Activated T-helper 1 cell treated with anti-CD3 and anti-CD28 coated beads, Interleukin-12 subunit alpha, Interleukin-12 subunit beta, Interleukin-2, Interleukin-4 antibody, amounts not matched to agents 30 ng/mL and 10 ng/mL and 1 ng/mL, durations not matched to agents 14 hours and 24 hours and 36 hours (primary cell): ENCODE results near the gene GPR158. TPM values are rescaled to one million over a fixed set of nuclear protein-coding genes. Genes with fewer than 3 reads are reported as not detected.

ENCODE experiments used
- DNase-seq: peaks from one replicate; pipeline ENCODE4 v3.0.0; 2021; ENCODE audit warnings: low spot score
- H3K27ac Mint-ChIP-seq: one replicate; pipeline ENCODE4 v1.8.0; 2021; ENCODE audit warnings: mild to moderate bottlenecking, mixed read lengths
- H3K27me3 Mint-ChIP-seq: one replicate; pipeline ENCODE4 v1.8.0; 2022; ENCODE audit warnings: mild to moderate bottlenecking, moderate library complexity, mixed read lengths; ENCODE audit not compliant: insufficient read depth
- H3K36me3 Mint-ChIP-seq: one replicate; pipeline ENCODE4 v1.8.0; 2021; ENCODE audit warnings: low read depth, mixed read lengths
- H3K4me1 Mint-ChIP-seq: one replicate; pipeline ENCODE4 v1.8.0; 2021; ENCODE audit warnings: low read depth, mixed read lengths
- H3K4me3 Mint-ChIP-seq: one replicate; pipeline ENCODE4 v1.8.0; 2021; ENCODE audit warnings: mild to moderate bottlenecking, moderate library complexity, mixed read lengths
- H3K9me3 Mint-ChIP-seq: one replicate; pipeline ENCODE4 v1.8.0; 2021; ENCODE audit warnings: mixed read lengths
- intact Hi-C: fragments of 100-400 bp; cut with micrococcal nuclease; formaldehyde crosslinking; loops from one replicate; pipeline ENCODE4 v1.15.1; 2024
- total RNA-seq: library from RNA; stranded (reverse); gene quantifications from 2 replicates; pipeline ENCODE4 v1.2.3, GENCODE V29; 2022

The GPR158 gene
- total RNA-seq, 1 donor from 2014 or later, result not detected

DNA sequence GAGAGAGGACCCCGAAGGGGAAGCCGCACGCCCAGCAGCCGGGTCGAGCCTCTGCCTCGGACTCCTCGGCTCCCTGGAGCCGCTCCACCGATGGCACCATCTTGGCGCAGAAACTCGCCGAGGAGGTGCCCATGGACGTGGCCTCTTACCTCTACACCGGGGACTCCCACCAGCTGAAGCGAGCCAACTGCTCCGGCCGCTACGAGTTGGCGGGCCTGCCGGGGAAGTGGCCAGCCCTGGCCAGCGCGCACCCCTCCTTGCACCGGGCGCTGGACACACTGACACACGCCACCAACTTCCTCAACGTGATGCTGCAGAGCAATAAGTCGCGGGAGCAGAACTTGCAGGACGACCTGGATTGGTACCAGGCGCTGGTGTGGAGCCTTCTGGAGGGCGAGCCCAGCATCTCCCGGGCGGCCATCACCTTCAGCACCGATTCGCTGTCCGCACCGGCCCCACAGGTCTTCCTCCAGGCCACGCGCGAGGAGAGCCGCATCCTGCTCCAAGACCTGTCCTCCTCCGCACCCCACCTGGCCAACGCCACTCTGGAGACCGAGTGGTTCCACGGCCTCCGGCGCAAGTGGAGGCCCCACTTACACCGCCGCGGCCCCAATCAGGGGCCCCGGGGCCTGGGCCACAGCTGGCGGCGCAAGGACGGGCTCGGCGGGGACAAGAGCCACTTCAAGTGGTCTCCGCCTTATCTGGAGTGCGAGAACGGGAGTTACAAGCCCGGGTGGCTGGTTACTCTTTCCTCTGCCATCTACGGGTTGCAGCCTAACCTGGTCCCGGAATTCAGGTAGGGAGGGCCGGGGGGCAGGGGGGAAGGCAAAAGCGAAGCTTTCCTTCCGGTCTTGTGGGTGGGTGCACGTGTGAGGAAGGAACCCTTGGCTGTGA, 973 bp downstream of the GPR158 start:
- H3K4me3 Mint-ChIP-seq, result no peak overlapping the region
- no peak overlapping the region for H3K27ac Mint-ChIP-seq
- H3K27me3 Mint-ChIP-seq, result peaks cover 41% of the 10 kb centered on the region
- intact Hi-C loops, result no loop called here
- no peak for DNase-seq
- no peaks in the 10 kb centered on the region for H3K4me1 Mint-ChIP-seq
- peaks cover 5% of the 10 kb centered on the region for H3K9me3 Mint-ChIP-seq
- H3K36me3 Mint-ChIP-seq, result peaks cover 6% of the 10 kb centered on the region

DNA sequence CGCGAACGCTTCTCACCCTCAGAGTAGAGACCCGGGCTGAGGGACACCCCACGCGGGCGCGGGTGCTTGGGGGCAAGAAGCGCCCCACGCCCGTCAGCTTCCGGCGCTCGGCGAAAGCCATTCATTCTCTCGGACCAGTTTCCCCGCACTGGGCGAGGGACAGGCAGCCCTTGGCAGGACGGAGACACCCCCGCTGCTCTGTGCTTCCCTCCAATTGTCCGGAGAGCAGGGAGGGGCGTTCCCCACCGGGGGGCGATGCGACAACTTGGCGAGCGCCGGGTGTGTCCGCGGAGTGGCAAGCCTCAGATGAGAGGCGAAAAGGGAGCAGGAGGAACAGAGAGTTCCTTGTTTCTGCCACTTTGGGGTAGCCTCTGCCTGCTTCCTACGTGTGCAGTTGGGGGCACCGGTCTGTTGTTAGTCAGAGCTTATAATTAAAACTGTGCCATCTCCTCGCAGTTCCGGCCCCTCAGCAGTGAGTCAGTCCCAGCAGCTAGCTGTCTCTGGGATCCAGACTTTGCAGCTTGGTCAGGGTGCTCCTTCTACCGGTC, 1.7 kb downstream of the GPR158 start:
- H3K27me3 Mint-ChIP-seq, result peaks cover 41% of the 10 kb centered on the region
- H3K4me1 Mint-ChIP-seq, result no peaks in the 10 kb centered on the region

DNA sequence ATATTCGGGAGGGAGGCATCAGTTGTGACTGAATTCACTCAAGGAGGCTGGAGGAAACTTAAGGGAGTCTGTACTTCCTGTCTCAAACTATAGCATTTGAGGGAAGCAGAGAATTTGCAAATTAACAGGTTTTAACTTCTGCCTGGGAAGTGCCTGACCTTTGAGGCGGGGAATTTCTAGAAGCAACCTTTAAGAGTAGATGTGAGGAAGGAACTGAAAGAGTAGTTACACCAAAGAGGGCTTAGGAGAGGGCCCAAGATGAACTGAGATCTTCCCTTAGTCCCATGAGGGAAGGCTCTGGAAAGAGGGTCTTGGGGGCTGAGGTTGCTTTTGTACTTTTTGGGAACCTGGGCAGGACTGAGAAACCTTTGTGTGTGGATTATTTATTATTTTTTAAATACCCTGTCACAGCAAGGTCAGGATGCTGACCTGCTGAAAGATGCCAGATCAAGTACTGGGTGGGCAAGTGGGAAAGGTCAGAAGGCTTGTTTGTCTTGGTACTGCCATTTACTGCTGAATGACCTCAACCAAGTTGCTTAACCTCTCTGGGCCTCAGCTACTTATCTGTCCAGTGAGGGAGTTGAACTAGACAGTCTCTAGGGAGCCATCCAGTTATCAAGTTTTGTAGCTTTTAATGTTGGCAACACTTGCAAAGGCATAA, 2.4 kb downstream of the GPR158 start:
- peaks cover 41% of the 10 kb centered on the region for H3K27me3 Mint-ChIP-seq
- DNase-seq, result no peak
- H3K27ac Mint-ChIP-seq, result no peak overlapping the region
- H3K4me1 Mint-ChIP-seq, result no peaks in the 10 kb centered on the region
- H3K36me3 Mint-ChIP-seq, result peaks cover 6% of the 10 kb centered on the region
- H3K9me3 Mint-ChIP-seq, result peaks cover 5% of the 10 kb centered on the region
- no peak overlapping the region for H3K4me3 Mint-ChIP-seq
- intact Hi-C loops, result no loop called here

More for the DNA sequence above, 1.7 kb downstream of the GPR158 start:
- intact Hi-C loops, result no loop called here
- DNase-seq, result no peak
- H3K36me3 Mint-ChIP-seq, result peaks cover 6% of the 10 kb centered on the region
- H3K9me3 Mint-ChIP-seq, result peaks cover 5% of the 10 kb centered on the region
- H3K27ac Mint-ChIP-seq, result no peak overlapping the region
- H3K4me3 Mint-ChIP-seq, result no peak overlapping the region

DNA sequence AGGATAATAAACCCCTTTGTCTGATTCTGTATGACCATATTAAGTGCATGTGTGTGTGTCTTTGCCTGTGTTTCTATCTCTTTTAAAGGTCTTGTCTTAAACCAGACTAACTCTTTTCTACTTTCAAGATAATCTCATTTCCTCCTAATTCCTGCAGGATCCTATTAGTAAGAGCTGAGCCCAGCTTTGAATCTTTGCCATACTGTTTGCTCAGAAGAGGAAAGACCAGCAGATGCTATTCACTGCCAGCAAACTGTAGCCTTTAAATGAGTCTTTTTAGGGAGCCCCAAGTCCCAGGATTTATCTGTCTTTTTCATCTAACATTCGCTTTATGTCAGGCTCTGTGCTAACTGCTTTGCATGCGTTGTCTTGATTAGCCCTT, 2.9 kb downstream of the GPR158 start:
- H3K36me3 Mint-ChIP-seq, result peaks cover 6% of the 10 kb centered on the region
- H3K9me3 Mint-ChIP-seq, result peaks cover 5% of the 10 kb centered on the region
- H3K4me1 Mint-ChIP-seq, result no peaks in the 10 kb centered on the region
- no peak overlapping the region for H3K4me3 Mint-ChIP-seq
- no peak overlapping the region for H3K27ac Mint-ChIP-seq
- H3K27me3 Mint-ChIP-seq, result peaks cover 40% of the 10 kb centered on the region
- DNase-seq, result no peak
- intact Hi-C loops, result no loop called here

DNA sequence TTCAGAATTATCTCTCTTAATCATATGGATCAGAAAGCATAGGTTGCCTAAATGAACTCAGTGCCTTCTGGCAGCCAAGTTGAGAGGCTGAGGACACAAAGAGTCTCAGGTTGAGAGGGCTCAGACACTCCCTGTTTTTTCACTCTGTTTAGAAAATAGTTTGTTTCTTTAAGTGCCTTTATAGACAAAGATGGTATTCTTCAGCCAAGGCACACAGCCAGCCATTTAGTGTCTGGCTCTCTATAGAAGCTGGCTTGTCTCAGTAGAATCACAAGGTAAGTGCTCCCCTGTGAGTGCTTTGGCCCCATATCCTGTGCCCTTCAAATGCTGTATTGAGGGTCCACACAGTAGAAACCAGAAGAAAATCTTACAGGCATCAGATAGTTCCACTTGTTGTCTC, 3.6 kb downstream of the GPR158 start:
- Mint-ChIP-seq H3K4me3 (no peak overlapping the region), H3K36me3 (peaks cover 6% of the 10 kb centered on the region), H3K27me3 (peaks cover 34% of the 10 kb centered on the region), H3K9me3 (peaks cover 5% of the 10 kb centered on the region), H3K27ac (no peak overlapping the region), H3K4me1 (no peaks in the 10 kb centered on the region)
- intact Hi-C loops, result no loop called here
- no peak for DNase-seq

DNA sequence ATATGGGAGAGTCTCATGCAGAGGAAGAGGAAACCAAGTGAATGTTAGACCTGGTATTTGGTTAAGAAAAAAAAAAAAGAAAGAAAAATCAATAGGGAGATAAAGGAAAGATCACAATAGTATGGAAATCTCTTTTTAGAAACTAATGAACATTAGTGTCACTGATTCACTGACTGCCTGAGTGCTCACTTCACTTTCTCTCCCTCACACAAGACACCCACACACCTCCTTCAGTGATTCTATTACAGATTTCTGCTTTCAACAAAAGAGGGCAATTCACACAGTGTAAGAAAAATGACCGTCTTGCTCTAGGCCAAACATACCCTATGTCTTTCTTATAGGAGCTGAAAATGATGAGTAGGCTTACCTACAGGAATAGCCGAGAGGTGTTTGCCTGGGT, 6.0 kb downstream of the GPR158 start:
- no peaks in the 10 kb centered on the region for H3K9me3 Mint-ChIP-seq
- DNase-seq, result no peak
- intact Hi-C loops, result no loop called here
- H3K4me1 Mint-ChIP-seq, result no peaks in the 10 kb centered on the region
- H3K27me3 Mint-ChIP-seq, result peaks cover 17% of the 10 kb centered on the region
- no peak overlapping the region for H3K4me3 Mint-ChIP-seq
- peaks cover 1% of the 10 kb centered on the region for H3K36me3 Mint-ChIP-seq
- H3K27ac Mint-ChIP-seq, result no peak overlapping the region

DNA sequence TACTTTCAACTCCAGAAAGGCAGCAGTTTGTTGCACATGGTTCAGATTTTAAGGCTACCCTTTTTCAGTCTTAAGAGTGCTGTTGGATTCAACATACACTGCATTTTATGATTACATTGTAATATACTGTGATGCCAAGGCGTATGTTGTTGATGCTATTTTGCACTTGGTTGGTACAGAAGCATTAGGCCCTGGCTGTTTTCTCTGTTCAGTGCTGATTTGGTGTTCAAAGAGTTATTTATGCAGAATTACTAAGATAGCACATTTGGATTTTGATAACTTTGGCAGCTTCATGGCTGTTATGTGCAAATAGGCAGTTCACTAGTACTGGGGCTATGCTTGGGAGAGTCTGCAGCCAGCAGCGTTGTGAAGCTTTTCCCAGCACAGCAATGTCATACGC, 7.8 kb downstream of the GPR158 start:
- Mint-ChIP-seq H3K36me3 (no peaks in the 10 kb centered on the region), H3K4me3 (no peak overlapping the region), H3K27me3 (peaks cover 8% of the 10 kb centered on the region), H3K9me3 (no peaks in the 10 kb centered on the region), H3K4me1 (no peaks in the 10 kb centered on the region), H3K27ac (no peak overlapping the region)
- intact Hi-C loops, result no loop called here
- DNase-seq, result no peak

DNA sequence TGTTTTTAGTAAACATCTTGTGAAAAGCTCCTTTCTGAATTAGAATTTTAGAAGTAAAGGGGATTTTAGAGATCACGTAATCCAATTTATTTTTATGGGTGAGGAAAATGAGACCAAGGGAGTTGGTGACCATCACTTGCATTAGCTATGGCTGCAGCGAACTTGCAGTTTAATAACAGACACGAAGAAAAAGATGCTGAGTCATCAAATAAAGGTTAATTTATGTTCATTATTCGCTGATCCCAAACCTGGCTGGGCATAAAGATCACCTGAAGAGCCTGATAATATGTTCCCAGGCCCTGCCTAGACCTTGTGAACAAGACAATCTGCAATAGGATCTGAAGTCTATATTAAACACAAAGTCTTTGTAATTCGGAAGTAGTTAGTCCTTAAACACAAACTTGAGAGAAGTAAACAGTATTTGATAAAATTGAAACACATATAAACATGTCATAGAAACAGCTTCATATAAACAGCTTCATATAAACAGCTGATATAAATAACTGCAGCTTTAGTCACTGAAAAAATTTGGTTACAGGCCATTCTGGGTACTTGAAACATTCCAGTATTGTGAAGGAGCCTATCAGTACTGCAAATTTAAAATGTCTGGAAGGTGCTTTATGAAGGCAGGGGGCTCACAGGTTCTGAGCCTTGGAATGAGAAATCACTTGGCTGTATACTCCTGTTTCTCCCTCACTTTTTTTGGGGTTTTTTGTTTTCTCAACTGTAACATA, 16.5 kb downstream of the GPR158 start:
- Mint-ChIP-seq H3K36me3 (no peaks in the 10 kb centered on the region), H3K27ac (no peak overlapping the region), H3K4me3 (no peak overlapping the region), H3K9me3 (no peaks in the 10 kb centered on the region), H3K27me3 (no peaks in the 10 kb centered on the region), H3K4me1 (no peaks in the 10 kb centered on the region)
- DNase-seq, result no peak
- intact Hi-C loops, result no loop called here

DNA sequence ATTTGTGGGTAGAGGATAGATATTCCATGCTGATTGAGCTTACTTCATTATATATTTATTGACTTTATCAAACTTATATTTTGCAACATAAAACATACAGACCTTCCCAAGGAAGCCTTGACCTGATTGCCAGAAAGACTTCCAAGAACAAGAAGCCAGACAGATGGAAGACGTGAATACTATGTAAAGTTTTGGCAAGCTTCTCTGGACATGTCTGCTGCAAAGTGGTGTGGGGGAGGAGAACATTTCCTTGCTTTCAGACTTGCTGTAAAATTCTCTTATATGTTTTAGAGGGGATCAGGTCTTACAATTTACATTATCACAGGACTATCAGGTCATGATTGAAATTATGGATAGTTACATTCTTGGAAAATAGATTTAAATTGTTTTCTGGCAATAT, 23.4 kb downstream of the GPR158 start:
- intact Hi-C loops, result no loop called here
- Mint-ChIP-seq H3K9me3 (no peaks in the 10 kb centered on the region), H3K27ac (no peak overlapping the region)

DNA sequence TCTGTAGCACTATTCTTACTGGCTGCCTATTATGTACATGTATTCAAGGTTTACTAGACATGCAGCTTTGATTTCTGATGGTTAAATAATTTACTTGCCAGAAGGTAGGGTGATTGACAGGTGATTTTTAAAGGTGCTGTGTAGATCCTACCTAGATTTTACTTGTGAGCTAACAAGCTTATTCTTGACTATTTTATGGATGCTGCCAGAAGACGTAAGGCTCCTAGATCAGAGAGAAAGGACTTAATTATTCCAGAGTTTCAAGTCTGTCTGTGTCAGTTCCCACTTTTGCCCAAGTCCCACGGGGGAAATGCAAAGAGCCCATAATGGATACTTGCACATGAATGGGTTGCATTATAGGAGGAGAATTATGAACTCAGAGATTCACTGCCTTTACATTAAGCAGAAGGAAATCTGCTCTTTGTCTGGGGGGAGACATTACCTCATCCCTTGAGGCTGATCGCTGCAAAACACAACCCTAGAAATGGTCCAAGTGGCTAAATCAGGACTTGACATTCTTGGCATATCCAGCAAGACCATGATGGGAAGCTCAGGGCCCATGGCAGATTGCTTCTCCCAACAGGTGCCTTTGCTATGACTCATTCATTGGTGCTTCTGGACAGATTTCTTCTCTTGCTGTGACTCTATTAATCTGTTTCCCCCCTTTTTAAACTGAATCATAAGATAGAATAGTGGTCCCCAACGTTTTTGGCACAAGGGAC, 32.1 kb downstream of the GPR158 start:
- Mint-ChIP-seq H3K27ac (no peak overlapping the region), H3K9me3 (no peaks in the 10 kb centered on the region), H3K4me1 (no peaks in the 10 kb centered on the region), H3K4me3 (no peak overlapping the region), H3K27me3 (no peaks in the 10 kb centered on the region), H3K36me3 (no peaks in the 10 kb centered on the region)
- intact Hi-C loops, result no loop called here
- no peak for DNase-seq

More for the DNA sequence above, 23.4 kb downstream of the GPR158 start:
- Mint-ChIP-seq H3K36me3 (no peaks in the 10 kb centered on the region), H3K4me3 (no peak overlapping the region), H3K4me1 (no peaks in the 10 kb centered on the region), H3K27me3 (no peaks in the 10 kb centered on the region)
- no peak for DNase-seq

DNA sequence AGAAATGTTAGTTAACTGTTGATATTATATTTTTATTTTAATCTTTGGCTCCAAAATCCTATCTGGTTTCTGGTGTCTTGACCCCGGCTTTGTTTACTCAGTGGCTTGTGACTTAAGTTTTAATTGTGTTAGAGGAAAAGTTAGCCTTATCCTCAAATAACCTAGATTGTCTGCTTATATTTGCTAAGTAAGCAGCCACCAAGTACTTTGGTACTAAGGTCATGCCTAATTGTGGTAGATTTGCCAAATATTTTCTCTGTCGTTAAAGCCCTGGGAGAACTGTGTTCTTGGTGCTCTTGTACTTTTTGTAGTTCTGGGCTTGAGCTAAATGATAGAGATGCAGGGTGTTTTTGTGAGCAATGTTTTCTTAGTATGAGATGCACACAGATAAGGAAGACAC, 34.8 kb downstream of the GPR158 start:
- Mint-ChIP-seq H3K4me1 (no peaks in the 10 kb centered on the region), H3K36me3 (no peaks in the 10 kb centered on the region), H3K27ac (no peak overlapping the region), H3K27me3 (no peaks in the 10 kb centered on the region), H3K4me3 (no peak overlapping the region), H3K9me3 (no peaks in the 10 kb centered on the region)
- no peak for DNase-seq
- intact Hi-C loops, result no loop called here

DNA sequence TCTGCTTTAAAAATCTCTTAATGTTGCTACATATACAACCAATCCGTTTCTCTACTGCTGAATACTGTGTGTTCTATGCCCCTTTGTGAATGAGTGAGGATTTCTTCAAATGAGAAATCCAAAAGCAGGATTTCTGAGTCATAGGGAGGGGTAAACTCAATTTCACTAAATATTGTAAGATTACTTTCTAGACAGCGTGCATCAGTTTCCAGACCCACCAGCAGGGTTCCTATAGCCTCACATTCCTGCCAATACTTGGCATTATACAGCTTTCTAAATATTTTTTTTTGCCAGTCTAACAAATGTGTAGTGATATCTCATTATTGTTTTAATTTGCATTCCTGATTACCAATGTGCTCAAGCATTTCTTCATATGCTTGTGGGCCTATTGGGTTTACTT, 35.5 kb downstream of the GPR158 start:
- H3K27ac Mint-ChIP-seq, result no peak overlapping the region
- no peaks in the 10 kb centered on the region for H3K27me3 Mint-ChIP-seq
- DNase-seq, result no peak
- no peaks in the 10 kb centered on the region for H3K9me3 Mint-ChIP-seq
- H3K36me3 Mint-ChIP-seq, result no peaks in the 10 kb centered on the region
- intact Hi-C loops, result no loop called here
- H3K4me3 Mint-ChIP-seq, result no peak overlapping the region
- no peaks in the 10 kb centered on the region for H3K4me1 Mint-ChIP-seq
